OCI-LY3 (cell line): ENCODE data around the gene HIP1R.

Source experiments
- CTCF ChIP-seq: fragments of 200-600, 300-600 bp; sonication (generic); IDR thresholded peaks from 2 replicates; pipeline ENCODE4 v1.5.1; 2014; ENCODE audit warnings: antibody characterized with exemption, low read length, low read depth
- EZH2phosphoT487 ChIP-seq: fragments of 200-600 bp; shearing (Covaris generic); IDR thresholded peaks from 2 replicates; pipeline ENCODE4 v1.6.1; 2018; ENCODE audit warnings: antibody characterized with exemption, mixed run types, low read depth

- TF ChIP-seq CTCF (no peak), EZH2phosphoT487 (no peak)
Observed at GRCh38 chr12:122788387-122788786, 46.9 kb upstream of the HIP1R start.
